ENCODE measurements around the gene CYYR1.

DNA sequence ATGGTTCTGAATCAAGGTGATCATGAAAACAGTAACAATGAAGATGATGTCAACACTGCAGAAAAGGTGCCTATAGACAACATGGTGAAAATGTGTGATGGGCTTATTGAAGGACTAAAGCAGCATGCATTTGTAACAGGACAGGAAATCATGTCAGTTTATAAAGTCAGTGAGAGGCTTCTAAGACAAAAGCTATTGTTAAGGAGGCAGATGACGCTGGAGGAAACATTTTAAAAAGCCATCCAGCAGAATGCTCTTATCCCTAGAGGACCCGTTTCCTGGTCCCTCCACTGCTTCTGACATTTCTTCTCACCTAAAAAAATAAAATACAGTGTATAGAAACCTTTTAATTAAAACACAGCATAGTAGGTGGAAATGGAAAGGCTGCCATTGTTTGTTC lies 40.9 kb downstream of the CYYR1 start:
- TF ChIP-seq, protein P1, sequence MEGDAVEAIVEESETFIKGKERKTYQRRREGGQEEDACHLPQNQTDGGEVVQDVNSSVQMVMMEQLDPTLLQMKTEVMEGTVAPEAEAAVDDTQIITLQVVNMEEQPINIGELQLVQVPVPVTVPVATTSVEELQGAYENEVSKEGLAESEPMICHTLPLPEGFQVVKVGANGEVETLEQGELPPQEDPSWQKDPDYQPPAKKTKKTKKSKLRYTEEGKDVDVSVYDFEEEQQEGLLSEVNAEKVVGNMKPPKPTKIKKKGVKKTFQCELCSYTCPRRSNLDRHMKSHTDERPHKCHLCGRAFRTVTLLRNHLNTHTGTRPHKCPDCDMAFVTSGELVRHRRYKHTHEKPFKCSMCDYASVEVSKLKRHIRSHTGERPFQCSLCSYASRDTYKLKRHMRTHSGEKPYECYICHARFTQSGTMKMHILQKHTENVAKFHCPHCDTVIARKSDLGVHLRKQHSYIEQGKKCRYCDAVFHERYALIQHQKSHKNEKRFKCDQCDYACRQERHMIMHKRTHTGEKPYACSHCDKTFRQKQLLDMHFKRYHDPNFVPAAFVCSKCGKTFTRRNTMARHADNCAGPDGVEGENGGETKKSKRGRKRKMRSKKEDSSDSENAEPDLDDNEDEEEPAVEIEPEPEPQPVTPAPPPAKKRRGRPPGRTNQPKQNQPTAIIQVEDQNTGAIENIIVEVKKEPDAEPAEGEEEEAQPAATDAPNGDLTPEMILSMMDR (IDR thresholded peaks at IDR 0.05): no peak
- TF ChIP-seq POLR2A (IDR thresholded peaks at IDR 0.05): no peak

Data from Peyer's patch (tissue), 4 donors.